ENCODE measurements around the gene COASY. TPM values are rescaled to one million over a fixed set of nuclear protein-coding genes. Genes with fewer than 3 reads are reported as not detected.
A peak's percentile ranks its signal among the peaks of the same experiment; 100 is the strongest.
"Not testable (repeated sequence)": the region's sequence is repeated elsewhere in the genome, so short reads cannot be mapped to it uniquely, and the experiment has no call there.

The COASY gene
- polyA plus RNA-seq, 1 of the 3 experiments (the other 2 are of a cell fraction), result 69.4 TPM

GRCh38 chr17:42555961-42556617, 5.9 kb upstream of the COASY start:
- H4K20me1 ChIP-seq (ENCODE audit: insufficient read depth); H2AFZ ChIP-seq (ENCODE audit: low read depth); H3K9me3 ChIP-seq; H3K9me2 ChIP-seq; H3K27me3 ChIP-seq (ENCODE audit: insufficient read depth); H3K36me3 ChIP-seq (replicated peaks in 1 of 2; ENCODE audit: control insufficient read depth in 1 of 2, insufficient read depth in 2 of 2, low read length in 1 of 2); POLR2A ChIA-PET; DNase-seq; H3K4me3 ChIP-seq (ENCODE audit: low read depth in 2 of 2, low read length in 1 of 2); H3K27ac ChIP-seq (ENCODE audit: low read depth in 2 of 2, low read length in 1 of 2): not testable (repeated sequence)
- H3F3A ChIP-seq (replicated peaks; ENCODE audit: insufficient read depth), result peaks cover 21% of the 10 kb centered on the region
- H3K9ac ChIP-seq, result peak overlapping the region; percentile 87; the same call in 1 of the 2 replicates
- H3K4me1 ChIP-seq (ENCODE audit: control insufficient read depth in 1 of 2, insufficient read depth in 2 of 2, low read depth in 1 of 2, low read length in 1 of 2), result peaks cover 2 to 20% of the 10 kb centered on the region in 2 experiments; a peak in 1 of 4 replicates
- peak overlapping the region; percentile 97; the same call in 1 of the 2 replicates for H3K4me2 ChIP-seq
- 68% methylated on average over 4 of the region's 5 CpGs for WGBS (ENCODE audit: low lambda C conversion rate)
- CTCF ChIA-PET, result interaction anchor here (1.1 kb wide), 1 partner anchor 30 kb away, joined by 3 read pairs; no protein-coding TSS in a partner anchor
- H3K79me2 ChIP-seq (ENCODE audit: insufficient read depth), result peaks cover 49% of the 10 kb centered on the region

GRCh38 chr17:42559075-42559474, 2.9 kb upstream of the COASY start:
- H3K9me2 ChIP-seq, result no peaks in the 10 kb centered on the region
- H2AFZ ChIP-seq (ENCODE audit: low read depth), result no peak overlapping the region
- no peaks in the 10 kb centered on the region for H4K20me1 ChIP-seq (ENCODE audit: insufficient read depth)
- no peak overlapping the region for H3K9ac ChIP-seq
- H3F3A ChIP-seq (replicated peaks; ENCODE audit: insufficient read depth), result peaks cover 20% of the 10 kb centered on the region
- H3K27ac ChIP-seq (ENCODE audit: low read depth in 2 of 2, low read length in 1 of 2), result no peak overlapping the region
- CTCF ChIA-PET, result interaction anchor here (0.8 to 1.8 kb wide), 2 partner anchors 18 to 120 kb away, joined by 3 to 5 read pairs; partner anchors contain the start of gene PSMC3IP
- H3K9me3 ChIP-seq, result no peaks in the 10 kb centered on the region
- no peaks in the 10 kb centered on the region for H3K27me3 ChIP-seq (ENCODE audit: insufficient read depth)
- no peak overlapping the region for H3K4me3 ChIP-seq (ENCODE audit: low read depth in 2 of 2, low read length in 1 of 2)
- peaks cover 0 to 26% of the 10 kb centered on the region in 2 experiments; a peak in 2 of 4 replicates for H3K4me1 ChIP-seq (ENCODE audit: control insufficient read depth in 1 of 2, insufficient read depth in 2 of 2, low read depth in 1 of 2, low read length in 1 of 2)
- peaks cover 55% of the 10 kb centered on the region for H3K79me2 ChIP-seq (ENCODE audit: insufficient read depth)
- DNase-seq, result no peak
- no peak overlapping the region for H3K4me2 ChIP-seq
- 94% methylated on average over 6 of the region's 6 CpGs for WGBS (ENCODE audit: low lambda C conversion rate)
- peaks cover 0 to 7% of the 10 kb centered on the region in 2 experiments for H3K36me3 ChIP-seq (replicated peaks in 1 of 2; ENCODE audit: control insufficient read depth in 1 of 2, insufficient read depth in 2 of 2, low read length in 1 of 2)
- TF ChIP-seq NRF1 (IDR thresholded peaks at IDR 0.05; ENCODE audit: low read depth, low read length) (no peak), YY1 (IDR thresholded peaks at IDR 0.05; ENCODE audit: low read depth) (no peak), SMC3 (IDR thresholded peaks at IDR 0.05; ENCODE audit: low read depth, low read length) (no peak), FOXM1 (IDR thresholded peaks at IDR 0.05; ENCODE audit: low read depth) (no peak), RAD21 (IDR thresholded peaks at IDR 0.05; ENCODE audit: low read length) (no peak), USF1 (IDR thresholded peaks at IDR 0.05; ENCODE audit: borderline replicate concordance, low read depth) (no peak), EP300 (IDR thresholded peaks at IDR 0.05; ENCODE audit: borderline replicate concordance in 1 of 2, low read depth in 1 of 2, low read length in 1 of 2) (no peak), RCOR1 (IDR thresholded peaks at IDR 0.05; ENCODE audit: low read length) (no peak), FOSL2 (IDR thresholded peaks at IDR 0.05; ENCODE audit: borderline replicate concordance, low read depth) (no peak), GATA2 (CRISPR knock-in tag; IDR thresholded peaks at IDR 0.05) (no peak)
- POLR2A ChIA-PET, result no interaction called here

- no peaks in the 10 kb centered on the region for H3K9me2 ChIP-seq
- H3K27ac ChIP-seq (ENCODE audit: low read depth in 2 of 2, low read length in 1 of 2), result no peak overlapping the region
- ChIA-PET POLR2A (no interaction called here), CTCF (interaction anchor here (1.8 kb wide), 1 partner anchor 17 kb away, joined by 5 read pairs; the partner anchor contains the start of gene PSMC3IP)
- no peaks in the 10 kb centered on the region for H3K9me3 ChIP-seq
- no peak overlapping the region for H3K4me3 ChIP-seq (ENCODE audit: low read depth in 2 of 2, low read length in 1 of 2)
- no peak overlapping the region for H2AFZ ChIP-seq (ENCODE audit: low read depth)
- peaks cover 8 to 19% of the 10 kb centered on the region in 2 experiments for H3K36me3 ChIP-seq (replicated peaks in 1 of 2; ENCODE audit: control insufficient read depth in 1 of 2, insufficient read depth in 2 of 2, low read length in 1 of 2)
- H3K4me2 ChIP-seq, result peak overlapping the region; percentile 7; the same call in 1 of the 2 replicates
- H3K4me1 ChIP-seq (ENCODE audit: control insufficient read depth in 1 of 2, insufficient read depth in 2 of 2, low read depth in 1 of 2, low read length in 1 of 2), result peaks cover 0 to 25% of the 10 kb centered on the region in 2 experiments; a peak in 2 of 4 replicates
- H3K27me3 ChIP-seq (ENCODE audit: insufficient read depth), result no peaks in the 10 kb centered on the region
- DNase-seq, result no peak
- WGBS (ENCODE audit: low lambda C conversion rate), result 97% methylated on average over 3 of the region's 3 CpGs
- peaks cover 54% of the 10 kb centered on the region for H3K79me2 ChIP-seq (ENCODE audit: insufficient read depth)
- no peaks in the 10 kb centered on the region for H4K20me1 ChIP-seq (ENCODE audit: insufficient read depth)
- TF ChIP-seq RCOR1 (IDR thresholded peaks at IDR 0.05; ENCODE audit: low read length) (no peak), SIN3A (IDR thresholded peaks at IDR 0.05; ENCODE audit: borderline replicate concordance, low read depth, low read length) (no peak), MEF2A (IDR thresholded peaks at IDR 0.05; ENCODE audit: borderline replicate concordance, low read depth) (no peak), RXRA (IDR thresholded peaks at IDR 0.05; ENCODE audit: borderline replicate concordance, low read depth) (no peak), RFX5 (IDR thresholded peaks at IDR 0.05; ENCODE audit: low read length) (no peak), GATA2 (CRISPR knock-in tag; IDR thresholded peaks at IDR 0.05) (no peak), TAF1 (IDR thresholded peaks at IDR 0.05; ENCODE audit: borderline replicate concordance, low read depth, low read length) (no peak)
- TF ChIP-seq, protein P1, sequence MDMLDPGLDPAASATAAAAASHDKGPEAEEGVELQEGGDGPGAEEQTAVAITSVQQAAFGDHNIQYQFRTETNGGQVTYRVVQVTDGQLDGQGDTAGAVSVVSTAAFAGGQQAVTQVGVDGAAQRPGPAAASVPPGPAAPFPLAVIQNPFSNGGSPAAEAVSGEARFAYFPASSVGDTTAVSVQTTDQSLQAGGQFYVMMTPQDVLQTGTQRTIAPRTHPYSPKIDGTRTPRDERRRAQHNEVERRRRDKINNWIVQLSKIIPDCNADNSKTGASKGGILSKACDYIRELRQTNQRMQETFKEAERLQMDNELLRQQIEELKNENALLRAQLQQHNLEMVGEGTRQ (IDR thresholded peaks at IDR 0.05; ENCODE audit: borderline replicate concordance, low read depth, low read length), result no peak
- peaks cover 22% of the 10 kb centered on the region for H3F3A ChIP-seq (replicated peaks; ENCODE audit: insufficient read depth)
- no peak overlapping the region for H3K9ac ChIP-seq
These were observed 1.7 kb upstream of the COASY start for GRCh38 chr17:42560246-42560645.
